Caco-2 (cell line): Measurements from ENCODE around the gene GSK3A. TPM values are rescaled to one million over a fixed set of nuclear protein-coding genes. Genes with fewer than 3 reads are reported as not detected.
A peak's percentile ranks its signal among the peaks of the same experiment; 100 is the strongest.

Experiments
- BruUV-seq: library from RNA; stranded (reverse); fragments of 400-500 nt; replicated peaks from 2 replicates; lab custom pipeline; 2021; lab: Mats Ljungman, UMichigan
- CTCF ChIA-PET: fragments of 300-600 bp; sonication (Branson Sonifier 250); formaldehyde crosslinking; loops from one replicate; lab custom pipeline; 2022; ENCODE audit warnings: antibody characterized with exemption; lab: Charles Lee
- POLR2A ChIA-PET: fragments of 300-600 bp; sonication (Branson Sonifier 250); formaldehyde crosslinking; loops from one replicate; lab custom pipeline; 2022; ENCODE audit warnings: antibody characterized with exemption; lab: Charles Lee
- DNase-seq, 2 experiments: peaks; one replicate each; pipeline versions ENCODE4 v3.0.0 to v3.0.0-alpha.2; 2020 to 2022
- H3K27me3 ChIP-seq: replicated peaks from 2 replicates; pipeline ENCODE4 v1.6.0; 2011; ENCODE audit warnings: low read length; ENCODE audit not compliant: control insufficient read depth, insufficient read depth
- H3K36me3 ChIP-seq: 2 replicates; pipeline ENCODE4 v1.5.1; 2011; ENCODE audit warnings: low read length; ENCODE audit not compliant: control insufficient read depth, insufficient read depth
- H3K4me1 ChIP-seq: fragments of 250-450 bp; sonication (Bioruptor Pico); 2 replicates; pipeline ENCODE4 v1.5.1; 2020; ENCODE audit warnings: mild to moderate bottlenecking
- H3K4me3 ChIP-seq: 2 replicates; pipeline ENCODE4 v1.5.1; 2011; ENCODE audit warnings: low read depth, mild to moderate bottlenecking, control low read depth, low read length
- H3K9me3 ChIP-seq: fragments of 250-450 bp; sonication (Bioruptor Pico); 2 replicates; pipeline ENCODE4 v1.5.1; 2020; ENCODE audit warnings: mild to moderate bottlenecking, moderate library complexity
- H3K27ac Mint-ChIP-seq: one replicate; pipeline ENCODE4 v1.8.0; 2022; ENCODE audit warnings: mixed read lengths; ENCODE audit not compliant: unreplicated experiment
- H3K27me3 Mint-ChIP-seq: one replicate; pipeline ENCODE4 v1.8.0; 2022; ENCODE audit warnings: mixed read lengths; ENCODE audit not compliant: insufficient read depth, unreplicated experiment
- H3K36me3 Mint-ChIP-seq: one replicate; pipeline ENCODE4 v1.8.0; 2022; ENCODE audit warnings: mild to moderate bottlenecking, mixed read lengths; ENCODE audit not compliant: insufficient read depth, unreplicated experiment
- H3K4me1 Mint-ChIP-seq: one replicate; pipeline ENCODE4 v1.8.0; 2022; ENCODE audit warnings: low read depth, mixed read lengths; ENCODE audit not compliant: unreplicated experiment
- H3K4me3 Mint-ChIP-seq: one replicate; pipeline ENCODE4 v1.8.0; 2022; ENCODE audit warnings: mild to moderate bottlenecking, moderate library complexity, mixed read lengths; ENCODE audit not compliant: unreplicated experiment
- H3K9me3 Mint-ChIP-seq: one replicate; pipeline ENCODE4 v1.8.0; 2022; ENCODE audit warnings: mixed read lengths; ENCODE audit not compliant: unreplicated experiment
- CTCF ChIP-seq, 2 experiments: fragments of 200-600 bp in 1 of 2; IDR thresholded peaks; 1 replicate in 1 of 2; 2 replicates in 1 of 2; pipeline versions ENCODE4 v1.5.1 to v1.8.0; 2011 to 2022; ENCODE audit warnings: antibody characterized with exemption in 1 of 2, control low read depth in 1 of 2, inconsistent platforms in 1 of 2, low read depth in 1 of 2, low read length in 1 of 2, mild to moderate bottlenecking in 1 of 2, moderate library complexity in 1 of 2; ENCODE audit not compliant: insufficient read depth in 1 of 2, severe bottlenecking in 1 of 2, unreplicated experiment in 1 of 2
- intact Hi-C: fragments of 100-400 bp; cut with micrococcal nuclease; formaldehyde crosslinking; loops from one replicate; pipeline ENCODE4 v1.10.0; 2022; ENCODE audit not compliant: unreplicated experiment
- total RNA-seq: library from RNA; stranded (reverse); gene quantifications from 2 replicates; pipeline ENCODE4 v1.2.3, GENCODE V29; 2022

Gene GSK3A
- total RNA-seq, 1 experiment from 2014 or later: 59.6 TPM

GRCh38 chr19:42288881-42289555 lies 46.6 kb upstream of the GSK3A start:
- no peak overlapping the region for H3K4me3 Mint-ChIP-seq
- DNase-seq: peak in 1 of 2 experiments; percentile 37
- H3K4me3 ChIP-seq: no peak overlapping the region
- H3K36me3 Mint-ChIP-seq: peaks cover 39% of the 10 kb centered on the region
- no peaks in the 10 kb centered on the region for H3K9me3 ChIP-seq
- no peaks in the 10 kb centered on the region for H3K9me3 Mint-ChIP-seq
- no peaks in the 10 kb centered on the region for H3K27me3 ChIP-seq
- H3K4me1 Mint-ChIP-seq: peaks cover 22% of the 10 kb centered on the region
- no peak overlapping the region for H3K27ac Mint-ChIP-seq
- ChIA-PET POLR2A (no interaction called here), CTCF (interaction anchor here (0.9 kb wide), 1 partner anchor 9 kb away, joined by 3 read pairs; no protein-coding TSS in a partner anchor)
- peak in 1 of 2 experiments; percentile 13 for TF ChIP-seq CTCF (IDR thresholded peaks at IDR 0.05; ENCODE audit: insufficient read depth in 1 of 2, low read depth in 1 of 2, low read length in 1 of 2, severe bottlenecking in 1 of 2, unreplicated experiment in 1 of 2)
- H3K27me3 Mint-ChIP-seq: no peaks in the 10 kb centered on the region
- H3K36me3 ChIP-seq: peaks cover 3% of the 10 kb centered on the region; the same call in 1 of the 2 replicates
- intact Hi-C loops: no loop called here
- H3K4me1 ChIP-seq: peaks cover 18% of the 10 kb centered on the region; the same call in 1 of the 2 replicates
- BruUV-seq: no TSS peak

GRCh38 chr19:42288387-42288786 lies 46.0 kb upstream of the GSK3A start:
- intact Hi-C loops: no loop called here
- TF ChIP-seq CTCF (IDR thresholded peaks at IDR 0.05; ENCODE audit: insufficient read depth in 1 of 2, low read depth in 1 of 2, low read length in 1 of 2, severe bottlenecking in 1 of 2, unreplicated experiment in 1 of 2): no peak

GRCh38 chr19:42287827-42288107 lies 45.4 kb upstream of the GSK3A start:
- Mint-ChIP-seq H3K27ac (no peak overlapping the region), H3K4me1 (peaks cover 16% of the 10 kb centered on the region), H3K36me3 (peaks cover 29% of the 10 kb centered on the region), H3K4me3 (no peak overlapping the region), H3K27me3 (no peaks in the 10 kb centered on the region), H3K9me3 (no peaks in the 10 kb centered on the region)
- ChIA-PET POLR2A (no interaction called here), CTCF (no interaction called here)
- Histone ChIP-seq H3K9me3 (no peaks in the 10 kb centered on the region), H3K27me3 (no peaks in the 10 kb centered on the region), H3K36me3 (peaks cover 3% of the 10 kb centered on the region; the same call in 1 of the 2 replicates), H3K4me3 (no peak overlapping the region), H3K4me1 (peaks cover 23% of the 10 kb centered on the region)
- no TSS peak for BruUV-seq
- no peak for TF ChIP-seq CTCF (IDR thresholded peaks at IDR 0.05; ENCODE audit: insufficient read depth in 1 of 2, low read depth in 1 of 2, low read length in 1 of 2, severe bottlenecking in 1 of 2, unreplicated experiment in 1 of 2)
- no peak for DNase-seq
- intact Hi-C loops: no loop called here

More at GRCh38 chr19:42288387-42288786, 46.0 kb upstream of the GSK3A start:
- CTCF ChIA-PET: interaction anchor here (0.9 kb wide), 1 partner anchor 9 kb away, joined by 3 read pairs; no protein-coding TSS in a partner anchor
- H3K4me3 ChIP-seq: no peak overlapping the region
- Mint-ChIP-seq H3K4me1 (peaks cover 21% of the 10 kb centered on the region), H3K4me3 (no peak overlapping the region), H3K27ac (no peak overlapping the region), H3K9me3 (no peaks in the 10 kb centered on the region), H3K27me3 (no peaks in the 10 kb centered on the region), H3K36me3 (peaks cover 32% of the 10 kb centered on the region)
- H3K36me3 ChIP-seq: peaks cover 3% of the 10 kb centered on the region; the same call in 1 of the 2 replicates
- no peaks in the 10 kb centered on the region for H3K27me3 ChIP-seq
- peaks cover 18% of the 10 kb centered on the region for H3K4me1 ChIP-seq
- DNase-seq: no peak
- no TSS peak for BruUV-seq
- POLR2A ChIA-PET: no interaction called here
- H3K9me3 ChIP-seq: no peaks in the 10 kb centered on the region
